DOHH2 (cell line): Measurements from ENCODE around the gene CPED1.

Experiments
- EZH2phosphoT487 ChIP-seq: fragments of 200-600 bp; sonication (generic); IDR thresholded peaks from 2 replicates; pipeline ENCODE4 v1.6.1; 2017; ENCODE audit warnings: borderline replicate concordance, mild to moderate bottlenecking, antibody characterized with exemption, low read length, moderate library complexity, mixed read lengths
- TF ChIP-seq, protein P1 (sequence below): fragments of 200-600 bp; sonication (generic); IDR thresholded peaks from one replicate; pipeline ENCODE4 v1.5.1; 2014; ENCODE audit warnings: antibody characterized with exemption, mild to moderate bottlenecking, low read depth, low read length; ENCODE audit not compliant: poor library complexity, severe bottlenecking

DNA sequence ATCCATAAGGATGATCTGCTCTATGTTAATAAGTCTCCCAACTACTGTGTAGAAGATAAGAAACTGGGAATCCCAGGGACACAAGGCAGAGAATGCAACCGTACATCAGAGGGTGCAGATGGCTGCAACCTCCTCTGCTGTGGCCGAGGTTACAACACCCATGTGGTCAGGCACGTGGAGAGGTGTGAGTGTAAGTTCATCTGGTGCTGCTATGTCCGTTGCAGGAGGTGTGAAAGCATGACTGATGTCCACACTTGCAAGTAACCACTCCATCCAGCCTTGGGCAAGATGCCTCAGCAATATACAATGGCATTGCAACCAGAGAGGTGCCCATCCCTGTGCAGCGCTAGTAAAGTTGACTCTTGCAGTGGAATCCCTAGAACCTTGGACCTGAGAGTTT lies 350.6 kb downstream of the CPED1 start:
- TF ChIP-seq, protein P1, sequence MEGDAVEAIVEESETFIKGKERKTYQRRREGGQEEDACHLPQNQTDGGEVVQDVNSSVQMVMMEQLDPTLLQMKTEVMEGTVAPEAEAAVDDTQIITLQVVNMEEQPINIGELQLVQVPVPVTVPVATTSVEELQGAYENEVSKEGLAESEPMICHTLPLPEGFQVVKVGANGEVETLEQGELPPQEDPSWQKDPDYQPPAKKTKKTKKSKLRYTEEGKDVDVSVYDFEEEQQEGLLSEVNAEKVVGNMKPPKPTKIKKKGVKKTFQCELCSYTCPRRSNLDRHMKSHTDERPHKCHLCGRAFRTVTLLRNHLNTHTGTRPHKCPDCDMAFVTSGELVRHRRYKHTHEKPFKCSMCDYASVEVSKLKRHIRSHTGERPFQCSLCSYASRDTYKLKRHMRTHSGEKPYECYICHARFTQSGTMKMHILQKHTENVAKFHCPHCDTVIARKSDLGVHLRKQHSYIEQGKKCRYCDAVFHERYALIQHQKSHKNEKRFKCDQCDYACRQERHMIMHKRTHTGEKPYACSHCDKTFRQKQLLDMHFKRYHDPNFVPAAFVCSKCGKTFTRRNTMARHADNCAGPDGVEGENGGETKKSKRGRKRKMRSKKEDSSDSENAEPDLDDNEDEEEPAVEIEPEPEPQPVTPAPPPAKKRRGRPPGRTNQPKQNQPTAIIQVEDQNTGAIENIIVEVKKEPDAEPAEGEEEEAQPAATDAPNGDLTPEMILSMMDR = no peak
- no peak for TF ChIP-seq EZH2phosphoT487
